HFFc6 (cell line): Measurements from ENCODE around the gene ADAM12. TPM values are rescaled to one million over a fixed set of nuclear protein-coding genes. Genes with fewer than 3 reads are reported as not detected.

Experiments used
- DNase-seq: peaks from one replicate; pipeline ENCODE4 v3.0.0-alpha.2; 2018
- H3K27ac Mint-ChIP-seq: 2 replicates; pipeline ENCODE4 v1.8.0; 2020; ENCODE audit warnings: mild to moderate bottlenecking, mixed read lengths
- H3K27me3 Mint-ChIP-seq: 2 replicates; pipeline ENCODE4 v1.8.0; 2021; ENCODE audit warnings: mild to moderate bottlenecking, moderate library complexity, mixed read lengths; ENCODE audit not compliant: insufficient read depth
- H3K36me3 Mint-ChIP-seq: 2 replicates; pipeline ENCODE4 v1.8.0; 2021; ENCODE audit warnings: low read depth, mixed read lengths
- H3K4me1 Mint-ChIP-seq: 2 replicates; pipeline ENCODE4 v1.8.0; 2020; ENCODE audit warnings: low read depth, mixed read lengths
- H3K4me3 Mint-ChIP-seq: 2 replicates; pipeline ENCODE4 v1.8.0; 2020; ENCODE audit warnings: mild to moderate bottlenecking, moderate library complexity, mixed read lengths
- H3K9me3 Mint-ChIP-seq: 2 replicates; pipeline ENCODE4 v1.8.0; 2020; ENCODE audit warnings: mild to moderate bottlenecking, mixed read lengths
- total RNA-seq, 6 experiments: library from RNA; stranded (reverse); fragmentation: NEBNext Ultra II Directional; extraction: Animal tissue kit (Norgen Biotek cat#: 25700); gene quantifications; 2 replicates in 1 of 6; 3 replicates in 5 of 6; pipeline ENCODE4 v1.2.3, GENCODE V29; 2021
- TF ChIP-seq, protein P1 (sequence below): fragments of 200-600 bp; sonication (generic); IDR thresholded peaks from 2 replicates; pipeline ENCODE4 v1.5.0; 2021; ENCODE audit warnings: antibody characterized with exemption, mild to moderate bottlenecking

The ADAM12 gene
- total RNA-seq, 6 experiments from 2014 or later = 7.5 to 12.5 (median 11.5) TPM

DNA sequence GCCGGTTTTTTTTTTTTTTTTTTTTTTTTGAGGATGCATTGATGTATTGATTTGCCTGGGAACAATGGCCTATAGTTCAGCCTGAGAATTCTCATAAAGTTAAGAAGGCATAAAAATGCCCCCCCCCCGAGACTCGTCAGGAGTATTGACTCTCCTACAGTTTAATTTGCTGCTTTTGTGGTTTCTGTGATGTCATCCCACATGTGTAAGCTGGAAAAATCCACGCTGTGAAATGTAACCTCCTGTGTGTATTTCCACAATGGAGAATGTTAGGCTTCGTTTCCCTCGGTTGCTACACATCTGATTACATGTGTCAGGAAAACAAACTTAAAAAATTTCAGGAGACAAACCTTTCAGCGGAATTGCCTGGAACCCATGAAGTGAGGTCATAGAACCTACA is 374.0 kb downstream of the ADAM12 start:
- Mint-ChIP-seq H3K27ac (no peak overlapping the region), H3K27me3 (peaks cover 5% of the 10 kb centered on the region), H3K36me3 (peaks cover 16% of the 10 kb centered on the region), H3K4me3 (no peak overlapping the region), H3K4me1 (peaks cover 53% of the 10 kb centered on the region), H3K9me3 (no peaks in the 10 kb centered on the region)
- TF ChIP-seq, protein P1, sequence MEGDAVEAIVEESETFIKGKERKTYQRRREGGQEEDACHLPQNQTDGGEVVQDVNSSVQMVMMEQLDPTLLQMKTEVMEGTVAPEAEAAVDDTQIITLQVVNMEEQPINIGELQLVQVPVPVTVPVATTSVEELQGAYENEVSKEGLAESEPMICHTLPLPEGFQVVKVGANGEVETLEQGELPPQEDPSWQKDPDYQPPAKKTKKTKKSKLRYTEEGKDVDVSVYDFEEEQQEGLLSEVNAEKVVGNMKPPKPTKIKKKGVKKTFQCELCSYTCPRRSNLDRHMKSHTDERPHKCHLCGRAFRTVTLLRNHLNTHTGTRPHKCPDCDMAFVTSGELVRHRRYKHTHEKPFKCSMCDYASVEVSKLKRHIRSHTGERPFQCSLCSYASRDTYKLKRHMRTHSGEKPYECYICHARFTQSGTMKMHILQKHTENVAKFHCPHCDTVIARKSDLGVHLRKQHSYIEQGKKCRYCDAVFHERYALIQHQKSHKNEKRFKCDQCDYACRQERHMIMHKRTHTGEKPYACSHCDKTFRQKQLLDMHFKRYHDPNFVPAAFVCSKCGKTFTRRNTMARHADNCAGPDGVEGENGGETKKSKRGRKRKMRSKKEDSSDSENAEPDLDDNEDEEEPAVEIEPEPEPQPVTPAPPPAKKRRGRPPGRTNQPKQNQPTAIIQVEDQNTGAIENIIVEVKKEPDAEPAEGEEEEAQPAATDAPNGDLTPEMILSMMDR = no peak
- DNase-seq = peak; percentile 33

GRCh38 chr10:126013489-126014281 is 374.6 kb downstream of the ADAM12 start:
- H3K27ac Mint-ChIP-seq = peak overlapping the region; percentile 53
- peaks cover 8% of the 10 kb centered on the region for H3K27me3 Mint-ChIP-seq
- no peak overlapping the region for H3K4me3 Mint-ChIP-seq
- H3K4me1 Mint-ChIP-seq = peaks cover 53% of the 10 kb centered on the region
- no peaks in the 10 kb centered on the region for H3K9me3 Mint-ChIP-seq
- peaks cover 10% of the 10 kb centered on the region for H3K36me3 Mint-ChIP-seq
- peak; percentile 62 for DNase-seq
- TF ChIP-seq, protein P1 = peak; percentile 38; the same call in 1 of the 2 replicates

- H3K27me3 Mint-ChIP-seq = peaks cover 11% of the 10 kb centered on the region
- H3K4me1 Mint-ChIP-seq = peaks cover 44% of the 10 kb centered on the region
- H3K27ac Mint-ChIP-seq = no peak overlapping the region
- no peak overlapping the region for H3K4me3 Mint-ChIP-seq
- no peaks in the 10 kb centered on the region for H3K9me3 Mint-ChIP-seq
- TF ChIP-seq, protein P1 = no peak
- H3K36me3 Mint-ChIP-seq = peaks cover 5% of the 10 kb centered on the region
- no peak for DNase-seq
Observed at GRCh38 chr10:126012485-126012884, 375.8 kb downstream of the ADAM12 start.

DNA sequence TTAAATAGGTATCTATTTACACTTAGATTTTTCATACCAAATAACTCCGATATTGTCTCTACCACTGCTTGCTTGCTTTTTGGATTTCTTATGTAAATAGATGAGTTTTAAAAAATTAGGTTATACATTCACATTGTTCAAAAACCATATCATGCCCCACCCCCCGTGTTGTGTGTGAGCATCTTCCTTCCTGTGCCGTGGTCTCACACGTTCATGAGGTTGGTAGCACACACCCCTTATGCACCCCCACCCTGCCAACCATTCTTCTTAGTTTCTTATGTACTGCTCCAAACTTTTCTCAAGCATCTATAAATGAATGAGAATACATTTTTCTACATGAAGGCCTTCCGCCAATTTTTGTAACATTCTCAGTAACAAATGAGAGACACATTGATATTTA is 376.3 kb downstream of the ADAM12 start:
- Mint-ChIP-seq H3K4me1 (peaks cover 39% of the 10 kb centered on the region), H3K36me3 (peaks cover 5% of the 10 kb centered on the region), H3K4me3 (no peak overlapping the region), H3K9me3 (no peaks in the 10 kb centered on the region), H3K27ac (no peak overlapping the region), H3K27me3 (peaks cover 8% of the 10 kb centered on the region; the same call in 1 of the 2 replicates)
- DNase-seq = no peak
- TF ChIP-seq, protein P1 = no peak

GRCh38 chr10:126009650-126010049 is 378.6 kb downstream of the ADAM12 start:
- H3K27ac Mint-ChIP-seq = no peak overlapping the region

More at GRCh38 chr10:126009650-126010049, 378.6 kb downstream of the ADAM12 start:
- TF ChIP-seq, protein P1 = no peak
- Mint-ChIP-seq H3K4me3 (no peak overlapping the region), H3K27me3 (peaks cover 8% of the 10 kb centered on the region; the same call in 1 of the 2 replicates), H3K9me3 (no peaks in the 10 kb centered on the region), H3K36me3 (peaks cover 5% of the 10 kb centered on the region), H3K4me1 (peaks cover 28% of the 10 kb centered on the region)
- DNase-seq = no peak
